ENCODE data around the gene RARB.

- TF ChIP-seq CTCF (IDR thresholded peaks at IDR 0.05) (no peak), POLR2A (IDR thresholded peaks at IDR 0.05) (no peak), POLR2AphosphoS5 (IDR thresholded peaks at IDR 0.05) (peak in 1 of 3 donors; percentile 39)
Measured at GRCh38 chr3:25448750-25449692, 21.0 kb downstream of the RARB start.

All from breast epithelium (tissue), 3 donors.